ENCODE data around the gene C2CD5.
"Not testable (repeated sequence)": the region's sequence is repeated elsewhere in the genome, so short reads cannot be mapped to it uniquely, and the experiment has no call there.

The C2CD5 gene

DNA sequence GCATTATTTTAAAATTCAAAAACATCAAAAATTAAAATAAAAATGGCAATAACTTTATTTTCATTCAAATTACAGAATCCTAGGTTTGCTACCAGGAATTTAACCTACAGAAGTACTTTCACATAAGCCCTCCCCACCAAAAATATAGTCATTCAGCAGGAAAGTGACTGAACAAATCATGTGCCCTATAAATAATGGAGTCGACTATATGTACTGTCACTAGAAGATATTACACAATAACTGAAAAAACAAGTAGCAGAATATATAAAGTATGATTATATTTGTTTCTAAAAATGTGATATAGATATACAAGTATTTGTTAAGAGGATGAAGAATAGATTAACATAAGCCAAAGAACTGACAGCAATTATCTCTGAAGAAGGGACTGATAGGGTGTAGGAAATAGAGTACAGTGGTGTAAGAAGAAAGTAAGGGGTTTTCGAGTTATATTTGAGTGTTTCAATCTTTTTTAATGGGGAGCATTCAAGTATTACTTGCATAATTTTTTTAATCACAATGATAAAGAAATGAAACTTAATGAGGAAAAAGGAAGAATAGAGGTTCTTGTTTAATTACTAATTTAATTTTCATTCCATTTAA lies 7.9 kb downstream of the C2CD5 start:
- no peak for DNase-seq (ENCODE audit: low spot score)

DNA sequence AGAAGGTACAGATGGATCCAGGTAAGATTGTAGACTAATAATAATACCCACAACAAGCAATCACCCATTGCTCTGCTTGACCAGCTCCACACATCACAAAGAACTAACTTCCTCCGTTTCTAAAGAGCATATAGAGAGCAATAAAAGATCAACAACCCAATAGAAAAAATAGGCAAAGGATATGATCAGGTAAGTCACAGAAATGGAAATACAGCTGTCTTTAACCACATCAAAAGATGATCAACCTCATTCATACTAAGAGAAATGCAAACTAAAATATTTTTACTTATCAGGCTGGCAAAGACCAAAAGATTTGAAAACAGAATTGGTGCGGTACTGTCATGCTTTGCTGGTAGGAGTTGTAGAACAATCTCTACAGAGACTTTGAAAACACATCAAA lies 8.9 kb downstream of the C2CD5 start:
- no peak for DNase-seq (ENCODE audit: low spot score)

DNA sequence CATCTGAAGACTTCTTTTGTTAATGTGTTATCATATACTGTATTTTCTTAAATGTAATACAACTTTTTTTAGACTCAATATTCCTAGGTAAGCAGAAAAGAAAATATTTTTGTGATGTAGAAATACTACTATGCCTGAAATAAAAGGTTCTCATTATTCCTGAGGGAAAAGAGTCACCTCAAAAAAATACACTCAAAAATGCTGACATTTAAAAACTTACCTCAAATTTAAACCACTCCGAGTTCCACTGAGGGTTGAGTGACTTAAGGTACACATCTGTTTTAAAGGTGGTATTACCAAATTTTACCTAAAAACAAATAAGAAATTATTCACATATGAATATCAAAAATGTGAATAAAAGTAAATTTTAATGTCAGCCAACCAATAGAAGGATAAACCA lies 9.3 kb downstream of the C2CD5 start:
- DNase-seq (ENCODE audit: low spot score) = no peak

DNA sequence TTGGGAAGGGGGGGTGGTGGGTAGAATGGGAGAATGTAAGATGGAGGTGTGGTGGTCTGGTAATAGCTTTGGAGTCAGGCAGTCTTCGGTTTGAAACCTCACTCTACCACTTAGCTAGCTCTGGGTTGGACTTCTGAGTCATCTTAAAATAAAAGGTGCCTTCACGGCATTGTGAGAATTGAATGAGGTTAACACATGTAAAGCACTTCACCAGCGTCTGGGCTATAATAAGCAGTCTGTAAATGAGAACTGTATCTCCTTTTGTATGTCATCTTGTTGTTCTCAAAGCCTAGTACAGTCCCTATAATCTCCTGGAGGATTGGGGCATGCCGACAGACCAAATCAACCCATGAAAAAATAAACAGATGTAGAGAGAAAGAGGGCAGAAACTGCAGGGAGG lies 11.2 kb downstream of the C2CD5 start:
- no peak for DNase-seq (ENCODE audit: low spot score)

DNA sequence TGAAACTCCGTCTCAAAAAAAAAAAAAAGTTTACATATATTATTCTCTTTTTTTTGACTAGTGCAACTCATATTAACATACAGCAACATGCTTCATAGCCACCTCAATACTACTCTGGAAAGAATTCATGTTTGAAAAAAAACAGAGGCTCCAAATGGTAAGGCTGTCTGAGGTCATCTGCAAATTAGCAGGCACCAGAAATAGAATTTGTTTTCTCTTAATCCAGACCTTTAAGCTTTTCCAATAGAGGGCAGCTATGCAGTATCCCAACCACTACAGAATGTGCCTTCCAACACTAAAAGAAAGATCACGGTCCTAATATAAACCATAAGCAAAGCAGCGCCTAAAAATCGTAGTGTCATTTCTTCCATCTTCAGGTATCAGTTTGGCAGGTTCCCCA lies 12.0 kb downstream of the C2CD5 start:
- no peak for DNase-seq (ENCODE audit: low spot score)

DNA sequence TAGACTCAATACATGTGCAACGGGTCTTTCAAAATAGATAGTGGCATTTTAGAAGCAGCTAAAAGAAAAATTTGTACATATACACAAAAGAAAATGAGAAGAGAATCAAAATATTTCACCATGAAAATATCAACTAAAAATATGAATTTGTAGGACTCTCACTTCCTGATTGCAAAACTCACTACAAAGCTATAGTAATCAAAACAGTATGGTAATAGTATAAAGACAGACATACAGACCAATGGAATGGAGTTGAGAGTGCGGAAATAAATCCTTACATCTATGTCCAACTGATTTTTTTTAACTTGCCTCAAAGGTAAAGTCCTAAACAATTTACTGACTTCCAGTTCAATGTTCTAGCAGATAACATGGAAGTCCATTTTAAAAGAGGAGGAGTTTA lies 13.1 kb downstream of the C2CD5 start:
- DNase-seq (ENCODE audit: low spot score) = no peak

DNA sequence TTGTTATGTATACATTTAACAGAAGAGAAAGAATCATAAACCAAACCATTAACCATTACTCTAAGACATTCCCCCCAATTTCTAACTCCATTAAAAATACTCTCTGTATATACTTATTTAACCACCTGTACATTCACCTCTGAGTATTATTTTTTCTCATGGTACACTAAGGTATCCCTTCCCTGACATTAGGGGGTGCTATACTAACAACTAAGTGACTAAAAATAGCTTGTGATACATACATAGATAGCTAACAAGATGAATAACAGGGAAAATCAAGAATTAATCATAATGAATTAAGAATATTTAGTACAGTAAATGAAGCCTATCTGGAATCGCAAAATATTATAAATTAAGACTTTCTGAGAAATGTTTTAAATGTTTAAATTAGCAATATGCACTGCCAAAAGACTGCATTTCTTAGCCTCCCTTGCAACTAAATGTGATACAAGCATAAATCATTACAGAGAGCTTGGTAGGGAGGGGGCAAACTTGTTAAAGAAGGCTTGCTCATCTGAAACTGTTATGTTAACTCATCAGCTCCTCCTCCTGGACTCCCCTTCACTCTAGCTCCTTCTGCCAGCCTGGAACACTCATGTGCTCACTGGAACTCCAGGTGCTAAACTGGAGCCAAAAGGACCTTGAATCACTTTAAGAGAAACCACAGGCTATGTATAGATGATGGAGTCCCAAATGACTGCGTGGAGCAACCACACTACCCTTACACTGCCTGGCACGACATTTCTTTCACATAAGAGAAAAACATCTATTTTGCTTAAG lies 14.9 kb downstream of the C2CD5 start:
- DNase-seq (ENCODE audit: low spot score) = peak; percentile 79

DNA sequence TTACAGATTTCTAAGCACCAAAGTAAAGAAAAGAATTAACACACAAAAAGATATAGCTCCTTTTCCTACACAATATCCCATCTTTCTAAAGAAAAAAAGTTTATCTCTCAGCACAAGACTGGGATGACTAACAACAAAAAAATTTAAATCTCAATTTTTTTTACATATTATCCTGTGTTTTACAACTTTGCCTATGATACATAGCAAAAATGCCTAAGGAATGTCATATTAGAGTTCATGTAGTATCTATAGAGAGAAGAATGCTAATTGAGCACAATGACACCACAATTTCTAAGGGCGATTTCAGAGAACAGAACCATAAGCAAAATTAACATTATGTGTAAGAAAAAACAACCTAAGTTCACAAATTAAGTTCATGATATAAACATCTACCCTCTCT lies 16.3 kb downstream of the C2CD5 start:
- DNase-seq (ENCODE audit: low spot score) = peak; percentile 67

DNA sequence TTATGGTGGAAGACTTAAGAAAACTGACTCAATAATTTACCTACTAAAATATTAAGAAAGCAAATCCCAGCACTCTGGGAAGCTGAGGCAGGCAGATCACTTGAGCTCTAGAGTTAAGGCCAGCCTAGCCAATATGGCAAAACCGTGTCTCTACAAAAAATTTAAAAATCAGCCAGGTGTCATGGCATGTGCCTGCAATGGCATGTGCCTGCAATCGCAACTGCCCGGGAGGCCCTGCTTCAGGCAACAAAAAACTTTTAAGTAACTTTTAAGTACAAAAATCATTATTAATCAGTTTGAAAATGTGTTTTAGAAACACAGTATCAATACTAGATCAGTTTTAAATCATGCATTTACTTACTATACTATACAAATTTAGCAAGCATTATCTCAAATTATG lies 17.5 kb downstream of the C2CD5 start:
- no peak for DNase-seq (ENCODE audit: low spot score)

DNA sequence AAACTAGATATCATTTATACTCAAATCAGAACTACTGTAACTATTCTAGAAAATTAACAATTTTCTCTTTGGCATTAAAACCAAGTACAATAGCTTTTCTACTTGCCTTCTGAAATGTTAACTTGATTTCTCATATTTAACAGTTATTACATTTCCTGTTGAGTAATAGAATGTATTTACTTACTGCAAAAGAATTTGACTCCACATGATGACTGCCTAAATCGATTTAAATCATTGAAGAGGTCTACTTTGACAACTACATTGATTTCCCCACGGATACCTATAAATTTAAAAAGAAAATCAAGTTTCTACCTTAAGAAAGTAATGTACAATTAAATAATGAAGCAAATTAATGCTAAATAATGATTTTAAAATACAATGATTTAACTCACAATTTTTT lies 18.9 kb downstream of the C2CD5 start:
- DNase-seq (ENCODE audit: low spot score) = peak; percentile 30

DNA sequence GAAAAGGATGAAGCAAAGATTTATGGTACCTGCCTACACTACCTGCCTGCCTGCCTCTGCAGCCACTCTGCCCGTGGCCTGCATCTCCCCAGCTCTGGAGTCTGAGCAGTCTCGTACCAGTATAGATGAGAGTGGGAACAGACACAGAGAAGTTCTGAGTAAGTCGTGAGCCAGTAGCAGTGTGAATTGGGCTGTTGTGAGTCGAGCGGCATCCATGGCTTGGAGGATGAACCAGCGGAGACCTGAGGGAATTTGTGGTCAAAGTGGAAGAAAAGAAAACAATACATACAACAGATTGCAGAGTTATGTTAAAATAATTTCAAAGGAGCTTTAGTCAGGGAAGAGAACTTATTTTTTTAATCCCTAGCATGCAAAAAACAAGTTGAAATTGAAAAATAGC lies 25.3 kb downstream of the C2CD5 start:
- no peak for DNase-seq (ENCODE audit: low spot score)

DNA sequence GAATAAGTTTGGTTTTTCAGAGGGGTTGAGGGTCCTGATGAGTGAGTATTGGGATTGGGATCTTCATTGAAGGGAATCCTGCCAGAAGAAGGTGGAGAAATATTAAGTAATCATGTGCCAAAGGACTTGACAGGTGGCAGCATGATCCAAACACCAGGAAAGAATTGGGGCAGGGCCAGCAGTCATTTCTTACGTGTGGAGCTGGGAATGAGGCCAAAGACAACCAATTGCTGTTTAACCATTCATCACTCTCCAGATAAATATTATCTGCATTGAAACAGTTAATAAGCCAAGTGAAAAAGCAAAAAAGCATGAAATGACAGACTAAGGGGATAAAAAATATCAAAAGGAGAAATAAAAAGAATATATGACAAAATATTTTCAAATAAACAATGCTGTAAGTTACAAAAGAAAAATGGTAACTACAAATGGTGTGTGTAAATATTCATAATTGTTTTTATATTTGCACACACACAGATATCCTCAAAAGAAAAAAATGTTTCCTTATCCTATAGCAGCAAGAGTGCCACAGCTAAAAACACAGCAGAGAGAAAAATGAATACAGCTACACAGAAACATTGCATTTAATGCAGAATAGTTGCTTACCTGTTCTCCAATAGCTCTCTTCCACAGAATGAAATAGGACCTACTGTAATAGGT lies 26.2 kb downstream of the C2CD5 start:
- DNase-seq (ENCODE audit: low spot score) = no peak

DNA sequence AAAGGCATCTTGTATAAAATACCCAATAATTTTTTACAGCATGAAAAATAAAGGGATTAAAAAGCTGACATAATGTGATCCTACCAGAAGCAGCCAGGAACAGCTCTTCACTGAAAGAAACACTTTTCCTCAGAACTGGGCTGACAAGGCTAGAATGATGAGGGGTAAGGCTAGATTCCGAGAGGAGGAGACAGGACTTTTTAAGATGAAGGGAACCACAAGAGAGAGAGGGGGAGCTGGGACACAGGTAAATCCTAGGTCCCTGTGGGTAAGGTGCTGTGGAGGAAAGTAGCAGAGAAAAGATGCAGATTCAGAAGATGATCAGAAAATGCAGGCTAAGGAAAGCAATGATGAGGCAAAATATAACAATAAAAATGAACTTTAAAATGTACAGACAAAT lies 29.5 kb downstream of the C2CD5 start:
- no peak for DNase-seq (ENCODE audit: low spot score)

DNA sequence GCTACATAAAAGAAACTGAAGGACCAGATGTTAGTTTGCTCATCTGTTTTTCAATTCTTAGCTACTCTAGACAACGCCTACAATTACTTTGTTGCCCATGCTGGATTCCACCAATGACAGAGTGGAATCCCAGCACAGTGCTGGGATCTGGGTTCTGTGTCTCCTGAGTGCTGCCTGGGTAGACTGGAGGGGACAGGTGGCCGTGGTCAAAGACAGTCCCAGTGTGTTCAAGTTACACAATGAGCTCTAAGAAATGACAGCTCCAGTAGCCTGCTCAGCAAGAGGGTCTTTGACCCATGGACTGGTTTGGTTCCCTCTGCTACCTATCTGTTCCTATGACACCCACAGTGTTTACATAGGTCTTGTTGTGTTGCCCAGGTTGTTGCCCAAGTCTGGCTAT lies 38.5 kb downstream of the C2CD5 start:
- no peak for DNase-seq (ENCODE audit: low spot score)

DNA sequence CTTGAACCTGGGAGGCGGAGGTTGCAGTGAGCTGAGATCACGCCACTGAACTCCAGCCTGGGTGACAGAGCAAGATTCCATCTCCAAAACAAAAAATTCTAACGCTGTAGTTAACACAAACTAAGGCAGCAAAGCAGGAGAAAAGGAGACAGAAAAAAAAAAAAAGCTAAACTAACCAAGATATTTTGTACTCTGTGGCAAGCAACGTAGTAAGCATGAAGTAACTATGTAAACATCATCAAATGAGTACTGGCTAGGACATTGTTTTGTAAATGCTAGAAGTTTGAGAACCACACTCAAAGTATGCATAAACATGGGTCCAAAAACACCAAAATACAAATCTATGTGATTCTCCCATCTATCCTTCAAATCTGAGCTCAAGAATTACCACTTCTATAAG lies 44.2 kb downstream of the C2CD5 start:
- no peak for DNase-seq (ENCODE audit: low spot score)

DNA sequence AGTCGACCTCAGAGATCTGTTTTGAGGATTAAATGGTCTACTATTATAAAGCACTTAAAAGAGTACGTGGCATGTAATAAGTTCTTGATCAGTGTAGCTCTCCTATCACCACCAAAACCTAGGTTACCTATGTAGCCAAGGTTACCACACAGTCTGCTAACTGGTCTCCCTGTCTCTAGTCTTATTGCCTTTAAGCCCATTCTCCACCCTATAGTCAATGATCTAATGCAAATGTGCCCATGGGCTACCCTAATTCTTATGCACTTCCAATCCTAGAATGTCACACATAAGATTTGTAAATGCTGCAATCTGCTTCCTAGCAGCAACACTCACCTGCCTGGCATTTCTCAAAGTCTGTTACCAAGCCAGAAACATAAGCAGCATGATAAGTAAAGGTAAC lies 44.9 kb downstream of the C2CD5 start:
- no peak for DNase-seq (ENCODE audit: low spot score)

DNA sequence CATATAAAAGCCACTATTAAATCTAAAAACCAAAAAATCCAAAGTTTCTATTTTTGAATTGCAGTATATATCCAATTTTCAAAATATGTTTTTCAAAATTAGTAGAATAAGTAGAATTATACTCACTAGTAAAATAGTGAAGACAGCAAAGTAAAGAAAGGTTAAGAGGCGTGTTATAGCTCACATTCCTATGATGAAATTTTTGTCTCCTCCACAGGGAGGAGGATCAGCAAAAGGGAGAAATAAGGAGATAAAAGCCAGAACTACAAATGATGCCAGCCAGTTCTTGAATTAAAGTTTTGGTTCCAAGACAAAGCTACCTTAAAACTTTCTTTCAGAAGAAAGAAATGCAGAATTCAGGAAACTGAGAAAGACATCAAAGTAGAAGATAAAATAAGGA lies 50.0 kb downstream of the C2CD5 start:
- DNase-seq (ENCODE audit: low spot score) = no peak

DNA sequence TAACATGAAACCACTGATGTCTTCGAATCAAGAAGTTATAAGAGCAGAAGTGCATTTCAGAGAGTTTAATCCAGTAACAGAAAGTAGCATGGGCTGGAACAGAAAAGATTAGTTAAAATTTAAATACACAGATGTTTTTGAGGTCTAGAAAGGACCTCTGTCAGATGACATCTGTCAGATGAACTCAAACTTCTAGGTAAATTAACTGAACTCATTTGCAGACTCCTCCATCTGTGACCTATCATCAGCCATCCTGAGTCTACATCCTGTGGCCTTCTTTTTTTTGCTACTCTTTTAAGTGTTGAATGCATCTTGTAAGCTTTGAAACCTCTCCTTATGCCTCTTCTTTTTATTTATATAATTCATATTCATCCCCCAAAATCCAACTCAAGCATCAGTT lies 53.3 kb downstream of the C2CD5 start:
- no peak for DNase-seq (ENCODE audit: low spot score)

DNA sequence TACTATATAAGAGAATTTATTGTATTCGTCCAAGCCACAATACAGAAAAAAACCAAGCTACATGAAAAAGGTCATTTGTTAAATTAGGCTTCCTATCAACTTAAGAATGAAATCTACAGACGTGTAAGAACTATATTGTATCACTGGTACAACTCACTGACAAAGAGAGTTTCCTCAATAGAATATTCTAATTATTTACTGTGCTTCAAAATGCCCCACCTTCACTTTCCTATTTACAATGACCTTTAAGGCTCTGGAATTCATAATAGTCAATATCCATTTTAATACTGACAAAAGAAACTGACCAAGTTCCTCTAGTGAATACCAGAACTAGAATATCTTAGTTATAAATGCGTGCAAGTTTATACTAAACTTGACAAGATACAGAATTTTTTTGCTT lies 55.9 kb downstream of the C2CD5 start:
- no peak for DNase-seq (ENCODE audit: low spot score)

DNA sequence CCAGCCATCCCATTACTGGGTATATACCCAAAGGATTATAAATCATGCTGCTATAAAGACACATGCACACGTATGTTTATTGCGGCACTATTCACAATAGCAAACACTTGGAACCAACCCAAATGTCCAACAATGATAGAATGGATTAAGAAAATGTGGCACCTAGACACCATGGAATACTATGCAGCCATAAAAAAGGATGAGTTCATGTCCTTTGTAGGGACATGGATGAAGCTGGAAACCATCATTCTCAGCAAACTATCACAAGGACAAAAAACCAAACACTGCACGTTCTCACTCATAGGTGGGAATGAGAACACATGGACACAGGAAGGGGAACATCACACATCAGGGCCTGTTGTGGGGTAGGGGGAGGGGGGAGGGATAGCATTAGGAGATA lies 56.7 kb downstream of the C2CD5 start:
- DNase-seq (ENCODE audit: low spot score) = not testable (repeated sequence)

DNA sequence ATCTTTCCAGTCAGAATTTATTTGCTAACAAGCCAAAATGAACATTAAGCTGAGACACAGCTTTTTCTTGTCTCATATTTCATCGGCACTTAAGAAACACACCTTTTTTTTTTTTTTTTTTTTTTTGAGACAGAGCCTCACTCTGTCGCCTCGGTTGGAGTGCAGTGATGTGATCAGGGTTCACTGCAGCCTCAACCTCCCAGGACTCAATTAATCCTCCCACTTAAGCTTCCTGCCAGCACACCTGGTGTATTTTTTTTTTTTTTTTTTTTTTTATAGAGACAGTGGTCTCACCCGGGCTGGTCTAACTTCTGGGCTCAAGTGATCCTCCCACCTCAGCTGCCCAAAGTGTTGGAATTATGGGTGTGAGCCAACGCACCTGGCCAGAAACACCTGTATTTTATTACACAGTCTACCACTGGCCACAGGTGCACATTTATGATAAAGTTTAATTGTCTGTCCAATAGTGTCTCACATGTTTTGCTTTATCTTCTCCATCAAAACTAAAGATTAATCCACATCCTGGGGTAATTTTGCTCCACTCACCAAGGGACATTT lies 62.7 kb downstream of the C2CD5 start:
- no peak for DNase-seq (ENCODE audit: low spot score)

DNA sequence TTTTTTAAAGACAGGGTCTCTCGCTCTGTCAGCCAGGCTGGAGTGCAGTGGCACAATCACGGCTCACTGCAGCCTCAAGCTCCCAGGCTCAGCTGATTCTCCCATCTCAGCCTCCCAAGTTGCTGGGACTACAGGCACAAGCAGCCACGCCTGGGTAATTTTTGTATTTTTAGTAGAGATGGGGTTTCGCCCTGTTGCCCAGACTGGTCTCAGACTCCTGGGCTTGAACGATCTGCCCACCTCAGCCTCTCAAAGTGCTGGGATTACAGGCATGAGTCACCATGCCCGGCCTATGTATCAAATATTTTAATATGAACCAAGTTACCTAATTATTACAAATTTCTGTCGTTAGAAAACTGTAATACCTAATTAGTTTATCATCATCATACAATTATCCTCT lies 63.5 kb downstream of the C2CD5 start:
- not testable (repeated sequence) for DNase-seq (ENCODE audit: low spot score)

DNA sequence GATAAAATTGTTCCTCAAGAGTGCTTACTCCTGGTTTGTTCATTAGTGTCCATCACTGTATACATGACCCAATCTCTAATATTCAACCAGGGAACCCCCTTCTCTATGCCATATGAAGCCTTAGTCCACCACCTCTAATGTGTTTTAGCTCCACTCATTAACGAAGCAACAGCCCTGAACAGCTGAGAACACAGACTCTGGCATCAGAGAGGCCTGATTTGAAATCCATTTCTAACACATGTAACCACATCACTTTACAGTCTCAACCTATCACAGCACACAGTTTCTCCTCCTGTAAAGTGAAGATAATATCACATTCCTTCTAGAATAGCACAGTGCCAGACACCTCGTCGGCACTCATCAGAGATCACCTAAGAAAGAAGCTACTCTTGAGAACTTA lies 64.3 kb downstream of the C2CD5 start:
- DNase-seq (ENCODE audit: low spot score) = no peak

All from RKO (cell line).